Activated T-cell treated with anti-CD3 and anti-CD28 coated beads for 1 hour (primary cell): ENCODE results near the gene CALHM1.
A peak's percentile ranks its signal among the peaks of the same experiment; 100 is the strongest.

Experiments
- DNase-seq: peaks from one replicate; pipeline ENCODE4 v3.0.0-alpha.2; 2020; ENCODE audit warnings: low read depth

CALHM1 gene

GRCh38 chr10:103455235-103455634 is 3.5 kb downstream of the CALHM1 start:
- no peak for DNase-seq

- DNase-seq = no peak
Measured at GRCh38 chr10:103454026-103454425, 4.7 kb downstream of the CALHM1 start.

GRCh38 chr10:103452506-103453230 is 6.0 kb downstream of the CALHM1 start:
- no peak for DNase-seq

- peak; percentile 56 for DNase-seq
Measured at GRCh38 chr10:103451831-103452505, 6.7 kb downstream of the CALHM1 start, which contains the start of gene CALHM2. TSS of gene CALHM2 (minus strand) at chr10:103452370. CDS start at chr10:103449941, 2,429 bp downstream.

- DNase-seq = peak; percentile 34
Measured at GRCh38 chr10:103451091-103451813, 7.4 kb downstream of the CALHM1 start.

GRCh38 chr10:103450201-103450695 is 8.5 kb downstream of the CALHM1 start:
- DNase-seq = no peak

- no peak for DNase-seq
Measured at GRCh38 chr10:103449208-103450144, 9.2 kb downstream of the CALHM1 start.

- DNase-seq = no peak
Measured at GRCh38 chr10:103448746-103449145, 10.0 kb downstream of the CALHM1 start.

- DNase-seq = no peak
Measured at GRCh38 chr10:103447187-103447586, 11.5 kb downstream of the CALHM1 start.

- no peak for DNase-seq
Measured at GRCh38 chr10:103445767-103446567, 12.7 kb downstream of the CALHM1 start.

- DNase-seq = no peak
Measured at GRCh38 chr10:103445366-103445765, 13.3 kb downstream of the CALHM1 start.

- DNase-seq = no peak
Measured at GRCh38 chr10:103444478-103444877, 14.2 kb downstream of the CALHM1 start.

GRCh38 chr10:103443475-103444185 is 15.1 kb downstream of the CALHM1 start:
- no peak for DNase-seq

- DNase-seq = no peak
Measured at GRCh38 chr10:103442031-103442461, 16.7 kb downstream of the CALHM1 start.

GRCh38 chr10:103441611-103442010 is 17.1 kb downstream of the CALHM1 start:
- no peak for DNase-seq

- no peak for DNase-seq
Measured at GRCh38 chr10:103441206-103441605, 17.5 kb downstream of the CALHM1 start.

- no peak for DNase-seq
Measured at GRCh38 chr10:103440416-103440815, 18.3 kb downstream of the CALHM1 start.

- no peak for DNase-seq
Measured at GRCh38 chr10:103439776-103440175, 18.9 kb downstream of the CALHM1 start.

GRCh38 chr10:103433858-103434257 is 24.8 kb downstream of the CALHM1 start:
- DNase-seq = no peak

GRCh38 chr10:103431902-103432301 is 26.8 kb downstream of the CALHM1 start:
- no peak for DNase-seq
